ENCODE data around the gene OR6C68.

DNA sequence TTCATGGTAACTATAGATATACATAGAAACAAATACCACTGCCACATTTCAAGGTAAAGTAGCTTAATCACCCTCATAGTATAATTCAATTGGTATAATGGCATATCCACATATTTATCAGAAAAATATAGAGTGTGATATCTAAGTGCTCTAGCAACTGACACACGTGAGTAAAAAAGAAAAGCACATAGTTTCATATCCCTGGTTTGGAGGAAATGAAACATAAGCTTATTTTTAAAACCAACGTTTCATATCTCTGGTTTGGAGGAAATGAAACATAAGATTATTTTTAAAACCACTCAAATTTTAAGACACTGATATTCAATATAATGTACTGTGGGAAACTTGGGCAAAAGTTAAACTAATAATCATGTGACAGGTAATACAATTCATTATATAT is 24.3 kb upstream of the OR6C68 start:
- TF ChIP-seq GATA3 (IDR thresholded peaks at IDR 0.05; ENCODE audit: low read depth, low read length): no peak
- TF ChIP-seq GATA2 (IDR thresholded peaks at IDR 0.05; ENCODE audit: low read depth, low read length): no peak
